ENCODE results near the gene EMP2. TPM values are rescaled to one million over a fixed set of nuclear protein-coding genes. Genes with fewer than 3 reads are reported as not detected.

EMP2 gene
- total RNA-seq, 2 donors from 2014 or later = 63.4 to 65.2 TPM

- ATAC-seq = no peak
- no peak for DNase-seq
- intact Hi-C loops (cut with DNase I) = loop anchor here in 1 of 2 donors (5.0 kb wide), 1 partner anchor 32 kb away; no protein-coding TSS in a partner anchor
These were observed 4.6 kb upstream of the EMP2 start for GRCh38 chr16:10584981-10585438.

- no peak for DNase-seq
- no peak for ATAC-seq
- intact Hi-C loops (cut with DNase I) = loop anchor here in 1 of 2 donors (5.0 kb wide), 1 partner anchor 34 kb away; no protein-coding TSS in a partner anchor
These were observed 2.9 kb upstream of the EMP2 start for GRCh38 chr16:10583269-10583668.

- intact Hi-C loops (cut with DNase I) = loop anchor here in 1 of 2 donors (5.0 kb wide), 1 partner anchor 36 kb away; no protein-coding TSS in a partner anchor
- DNase-seq = no peak
These were observed 1.1 kb upstream of the EMP2 start for GRCh38 chr16:10581507-10581906.

GRCh38 chr16:10580883-10581247 lies 467 bp upstream of the EMP2 start:
- ATAC-seq (no peak), DNase-seq (no peak)
- intact Hi-C loops (cut with DNase I) = loop anchor here in 1 of 2 donors (5.0 kb wide), 1 partner anchor 36 kb away; no protein-coding TSS in a partner anchor

More at GRCh38 chr16:10581507-10581906, 1.1 kb upstream of the EMP2 start:
- ATAC-seq = no peak

- ATAC-seq = no peak
- intact Hi-C loops (cut with DNase I) = loop anchor here in 1 of 2 donors (5.0 to 10.0 kb wide), 3 partner anchors 55 to 355 kb away; no protein-coding TSS in a partner anchor
- DNase-seq = no peak
These were observed 828 bp downstream of the EMP2 start for GRCh38 chr16:10579575-10579964.

GRCh38 chr16:10578474-10579316 lies 1.7 kb downstream of the EMP2 start:
- DNase-seq (peak; percentile 47), ATAC-seq (peak; percentile 4 to 13)
- intact Hi-C loops (cut with DNase I) = loop anchor here in 1 of 2 donors (5.0 to 10.0 kb wide), 3 partner anchors 54 to 356 kb away; no protein-coding TSS in a partner anchor

GRCh38 chr16:10577305-10578202 lies 2.8 kb downstream of the EMP2 start:
- DNase-seq (peak; percentile 46), ATAC-seq (peak; percentile 16 to 71)
- intact Hi-C loops (cut with DNase I) = loop anchor here in 1 of 2 donors (5.0 to 10.0 kb wide), 3 partner anchors 53 to 357 kb away; no protein-coding TSS in a partner anchor

- no peak for ATAC-seq
- intact Hi-C loops (cut with DNase I) = loop anchor here in 1 of 2 donors (5.0 to 10.0 kb wide), 3 partner anchors 52 to 358 kb away; no protein-coding TSS in a partner anchor
- no peak for DNase-seq
These were observed 3.8 kb downstream of the EMP2 start for GRCh38 chr16:10576390-10577304.

- intact Hi-C loops (cut with DNase I) = loop anchor here in 1 of 2 donors (5.0 to 10.0 kb wide), 3 partner anchors 51 to 359 kb away; no protein-coding TSS in a partner anchor
- ATAC-seq = no peak
- DNase-seq = no peak
These were observed 4.8 kb downstream of the EMP2 start for GRCh38 chr16:10575506-10576130.

- intact Hi-C loops (cut with DNase I) = loop anchor here in 1 of 2 donors (10.0 kb wide), 2 partner anchors 48 to 362 kb away; no protein-coding TSS in a partner anchor
- ATAC-seq = no peak
- DNase-seq = no peak
These were observed 7.8 kb downstream of the EMP2 start for GRCh38 chr16:10572611-10573010.

GRCh38 chr16:10571354-10571753 lies 9.0 kb downstream of the EMP2 start:
- intact Hi-C loops (cut with DNase I) = loop anchor here in 1 of 2 donors (10.0 kb wide), 2 partner anchors 47 to 363 kb away; no protein-coding TSS in a partner anchor
- ATAC-seq = no peak
- DNase-seq = no peak

- DNase-seq (no peak), ATAC-seq (peak; percentile 46 to 61)
- intact Hi-C loops (cut with DNase I) = loop anchor here in 1 of 2 donors (10.0 kb wide), 2 partner anchors 45 to 365 kb away; no protein-coding TSS in a partner anchor
These were observed 10.8 kb downstream of the EMP2 start for GRCh38 chr16:10569621-10570020.

GRCh38 chr16:10566613-10567012 lies 13.8 kb downstream of the EMP2 start:
- DNase-seq = no peak
- no peak for ATAC-seq
- intact Hi-C loops (cut with DNase I) = no loop called here

GRCh38 chr16:10565167-10565566 lies 15.2 kb downstream of the EMP2 start:
- ATAC-seq (peak; percentile 31 to 59), DNase-seq (no peak)
- intact Hi-C loops (cut with DNase I) = no loop called here

GRCh38 chr16:10564591-10564990 lies 15.8 kb downstream of the EMP2 start:
- ATAC-seq (no peak), DNase-seq (no peak)
- intact Hi-C loops (cut with DNase I) = no loop called here

- intact Hi-C loops (cut with DNase I) = no loop called here
- DNase-seq (no peak), ATAC-seq (no peak)
These were observed 18.0 kb downstream of the EMP2 start for GRCh38 chr16:10562361-10562899.

- DNase-seq = no peak
- no peak for ATAC-seq
- intact Hi-C loops (cut with DNase I) = no loop called here
These were observed 19.0 kb downstream of the EMP2 start for GRCh38 chr16:10561425-10561824.
